A673 (cell line): ENCODE results near the gene DPM1. TPM values are rescaled to one million over a fixed set of nuclear protein-coding genes. Genes with fewer than 3 reads are reported as not detected.

Source experiments
- BruUV-seq: library from RNA; stranded (reverse); fragments of 400-500 nt; replicated peaks from 2 replicates; lab custom pipeline; 2021; lab: Mats Ljungman, UMichigan
- CTCF ChIA-PET: fragments of 300-600 bp; sonication (Branson Sonifier 250); formaldehyde crosslinking; loops from one replicate; lab custom pipeline; 2022; ENCODE audit warnings: antibody characterized with exemption; lab: Charles Lee
- POLR2A ChIA-PET: fragments of 300-600 bp; sonication (Branson Sonifier 250); formaldehyde crosslinking; loops from one replicate; lab custom pipeline; 2022; ENCODE audit warnings: antibody characterized with exemption; ENCODE audit not compliant: low non-redundant PET; lab: Charles Lee
- DNase-seq: peaks from one replicate; pipeline ENCODE4 v3.0.0-alpha.2; 2015; ENCODE audit warnings: low spot score
- H3K27ac ChIP-seq: fragments of 200-600 bp; sonication (generic); 2 replicates; pipeline ENCODE4 v1.5.1; 2016; ENCODE audit warnings: mixed run types, low read depth, mild to moderate bottlenecking, mixed read lengths, antibody characterized with exemption, low read length; ENCODE audit not compliant: poor library complexity, severe bottlenecking
- H3K27me3 ChIP-seq: fragments of 200-600 bp; sonication (generic); replicated peaks from 2 replicates; pipeline ENCODE4 v1.6.1; 2017; ENCODE audit warnings: mixed run types, low read depth, mild to moderate bottlenecking, mixed read lengths, antibody characterized with exemption, low read length; ENCODE audit not compliant: insufficient read depth, poor library complexity
- H3K36me3 ChIP-seq: fragments of 200-600 bp; sonication (generic); 2 replicates; pipeline ENCODE4 v1.6.1; 2016; ENCODE audit warnings: mixed run types, mild to moderate bottlenecking, mixed read lengths, antibody characterized with exemption, low read length; ENCODE audit not compliant: insufficient read depth, poor library complexity, severe bottlenecking
- H3K4me1 ChIP-seq: fragments of 200-600 bp; sonication (generic); 2 replicates; pipeline ENCODE4 v1.6.1; 2017; ENCODE audit warnings: mixed run types, mild to moderate bottlenecking, mixed read lengths, antibody characterized with exemption, low read length; ENCODE audit not compliant: insufficient read depth, poor library complexity, severe bottlenecking
- H3K4me3 ChIP-seq: fragments of 200-600 bp; sonication (generic); 2 replicates; pipeline ENCODE4 v1.5.1; 2016; ENCODE audit warnings: low read depth, mixed run types, mild to moderate bottlenecking, mixed read lengths, low read length; ENCODE audit not compliant: poor library complexity, severe bottlenecking
- H3K9me3 ChIP-seq: fragments of 200-600 bp; sonication (generic); 2 replicates; pipeline ENCODE4 v1.6.1; 2016; ENCODE audit warnings: mixed run types, low read depth, mild to moderate bottlenecking, mixed read lengths, antibody characterized with exemption, low read length; ENCODE audit not compliant: poor library complexity, severe bottlenecking
- EZH2 ChIP-seq: fragments of 200-600 bp; sonication (generic); IDR thresholded peaks from 2 replicates; pipeline ENCODE4 v1.6.1; 2017; ENCODE audit warnings: borderline replicate concordance, low read depth, mild to moderate bottlenecking, mixed read lengths, antibody characterized with exemption, low read length; ENCODE audit not compliant: poor library complexity, severe bottlenecking
- intact Hi-C: fragments of 100-400 bp; cut with micrococcal nuclease; formaldehyde crosslinking; loops from one replicate; pipeline ENCODE4 v1.10.0; 2022; ENCODE audit not compliant: unreplicated experiment
- total RNA-seq: library from RNA; stranded (reverse); gene quantifications from 2 replicates; pipeline ENCODE4 v1.2.3, GENCODE V29; 2021
- TF ChIP-seq, protein P1 (sequence below): fragments of 300-800, 200-600 bp; sonication (generic); conservative IDR thresholded peaks from 2 replicates; pipeline ENCODE4 v1.5.1; 2017; ENCODE audit warnings: low read depth, mild to moderate bottlenecking, antibody characterized with exemption, low read length, moderate library complexity, mixed read lengths

The DPM1 gene
- total RNA-seq, 1 experiment from 2014 or later, result 65.5 TPM

DNA sequence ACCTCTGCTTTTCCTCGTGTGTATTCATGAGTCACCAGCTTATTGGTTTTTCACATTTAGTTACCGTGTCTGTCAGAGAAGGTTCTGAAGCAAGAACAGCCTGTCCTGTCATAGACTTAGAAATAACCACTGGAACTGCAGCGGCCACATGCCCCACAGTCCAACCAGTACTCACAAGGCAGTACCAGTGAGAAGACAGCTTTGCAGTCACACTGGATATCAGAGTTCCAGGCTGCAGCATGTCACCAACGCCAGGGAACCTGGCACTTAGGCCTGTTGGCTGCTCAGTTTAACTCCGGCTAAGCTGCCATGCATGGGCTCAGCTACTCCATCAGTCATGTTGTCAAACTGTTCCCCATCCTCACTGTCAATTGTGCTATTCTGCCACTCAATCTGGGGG lies 67.2 kb downstream of the DPM1 start:
- H3K9me3 ChIP-seq, result no peaks in the 10 kb centered on the region
- DNase-seq, result no peak
- H3K4me3 ChIP-seq, result no peak overlapping the region
- peaks cover 72% of the 10 kb centered on the region for H3K36me3 ChIP-seq
- ChIA-PET CTCF (no interaction called here), POLR2A (no interaction called here)
- no peaks in the 10 kb centered on the region for H3K27me3 ChIP-seq
- intact Hi-C loops, result no loop called here
- H3K4me1 ChIP-seq, result no peaks in the 10 kb centered on the region
- TF ChIP-seq EZH2, result no peak
- TF ChIP-seq, protein P1, sequence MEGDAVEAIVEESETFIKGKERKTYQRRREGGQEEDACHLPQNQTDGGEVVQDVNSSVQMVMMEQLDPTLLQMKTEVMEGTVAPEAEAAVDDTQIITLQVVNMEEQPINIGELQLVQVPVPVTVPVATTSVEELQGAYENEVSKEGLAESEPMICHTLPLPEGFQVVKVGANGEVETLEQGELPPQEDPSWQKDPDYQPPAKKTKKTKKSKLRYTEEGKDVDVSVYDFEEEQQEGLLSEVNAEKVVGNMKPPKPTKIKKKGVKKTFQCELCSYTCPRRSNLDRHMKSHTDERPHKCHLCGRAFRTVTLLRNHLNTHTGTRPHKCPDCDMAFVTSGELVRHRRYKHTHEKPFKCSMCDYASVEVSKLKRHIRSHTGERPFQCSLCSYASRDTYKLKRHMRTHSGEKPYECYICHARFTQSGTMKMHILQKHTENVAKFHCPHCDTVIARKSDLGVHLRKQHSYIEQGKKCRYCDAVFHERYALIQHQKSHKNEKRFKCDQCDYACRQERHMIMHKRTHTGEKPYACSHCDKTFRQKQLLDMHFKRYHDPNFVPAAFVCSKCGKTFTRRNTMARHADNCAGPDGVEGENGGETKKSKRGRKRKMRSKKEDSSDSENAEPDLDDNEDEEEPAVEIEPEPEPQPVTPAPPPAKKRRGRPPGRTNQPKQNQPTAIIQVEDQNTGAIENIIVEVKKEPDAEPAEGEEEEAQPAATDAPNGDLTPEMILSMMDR, result no peak
- H3K27ac ChIP-seq, result no peak overlapping the region
- BruUV-seq, result no TSS peak

DNA sequence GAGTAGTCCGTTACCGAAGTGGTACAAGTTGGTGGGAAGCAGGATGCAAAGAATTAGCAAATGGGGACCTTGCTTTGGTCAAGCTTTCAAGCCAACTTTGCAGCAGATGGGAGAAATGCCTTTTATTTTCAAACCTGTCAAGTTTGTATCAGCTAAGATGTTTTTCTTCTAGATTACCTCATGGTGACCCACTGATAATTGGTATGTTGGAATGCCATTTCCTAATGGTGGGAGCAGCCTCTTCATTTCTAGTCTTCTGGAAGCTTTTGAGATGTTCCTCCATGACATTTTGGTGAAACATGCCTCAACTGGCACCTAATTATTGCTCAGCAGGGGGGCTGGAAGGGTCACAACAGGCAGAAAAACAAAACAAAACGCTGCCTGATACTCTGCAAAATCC lies 70.8 kb downstream of the DPM1 start:
- no TSS peak for BruUV-seq
- POLR2A ChIA-PET, result no interaction called here
- no peaks in the 10 kb centered on the region for H3K4me1 ChIP-seq
- intact Hi-C loops, result no loop called here
- H3K27me3 ChIP-seq, result no peaks in the 10 kb centered on the region
- no peak for TF ChIP-seq EZH2
- TF ChIP-seq, protein P1, result no peak
- no peak overlapping the region for H3K4me3 ChIP-seq
- peaks cover 44% of the 10 kb centered on the region for H3K36me3 ChIP-seq
- DNase-seq, result no peak
- CTCF ChIA-PET, result no interaction called here
- H3K9me3 ChIP-seq, result no peaks in the 10 kb centered on the region
- H3K27ac ChIP-seq, result no peak overlapping the region

GRCh38 chr20:50886184-50886790 lies 72.0 kb downstream of the DPM1 start:
- TF ChIP-seq EZH2, result no peak
- TF ChIP-seq, protein P1, result no peak
- ChIA-PET POLR2A (no interaction called here), CTCF (no interaction called here)
- no peak for DNase-seq
- BruUV-seq, result no TSS peak
- H3K36me3 ChIP-seq, result peaks cover 31% of the 10 kb centered on the region
- H3K27ac ChIP-seq, result no peak overlapping the region
- intact Hi-C loops, result no loop called here
- no peaks in the 10 kb centered on the region for H3K9me3 ChIP-seq
- H3K27me3 ChIP-seq, result no peaks in the 10 kb centered on the region
- H3K4me3 ChIP-seq, result no peak overlapping the region
- H3K4me1 ChIP-seq, result no peaks in the 10 kb centered on the region
